ENCODE measurements around the gene RPS16. TPM values are rescaled to one million over a fixed set of nuclear protein-coding genes. Genes with fewer than 3 reads are reported as not detected.

The RPS16 gene
- total and polyA plus RNA-seq, 9 of the 15 experiments (the other 6 are each of a cell fraction or from before 2014, with no cell fraction given): 82.6 to 3,671 (median 2,204) TPM

DNA sequence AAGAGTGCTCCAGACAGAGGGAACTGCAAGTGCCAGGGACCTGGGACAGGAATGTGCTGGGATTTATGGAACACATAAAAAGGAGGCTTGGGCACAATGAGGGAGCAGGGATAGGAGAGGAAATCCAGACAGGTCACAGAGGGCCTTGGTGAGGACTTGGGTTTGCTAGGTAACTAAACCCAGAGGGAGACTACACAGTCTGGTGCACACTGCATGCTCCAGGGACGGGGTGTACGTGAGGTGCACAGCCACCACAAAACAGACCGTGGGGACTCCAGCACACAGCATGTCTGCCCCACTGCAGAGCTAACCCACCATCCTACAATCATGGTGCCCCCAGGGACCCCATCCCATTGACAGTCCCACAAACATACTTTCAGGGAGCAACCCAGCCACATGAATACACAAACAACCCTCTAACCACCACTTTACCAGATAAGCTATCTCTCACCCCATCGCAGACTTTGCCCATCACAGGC is 34.6 kb downstream of the RPS16 start:
- Histone ChIP-seq H3K36me3 (ENCODE audit: control insufficient read depth, insufficient read depth, low read length) (peaks cover 10% of the 10 kb centered on the region; the same call in 1 of the 3 replicates), H3K4me3 (no peak overlapping the region), H3K79me2 (ENCODE audit: control insufficient read depth, insufficient read depth, low read length) (peaks cover 6% of the 10 kb centered on the region; the same call in 2 of the 3 replicates), H4K20me1 (replicated peaks; ENCODE audit: control insufficient read depth, insufficient read depth, low read length) (no peaks in the 10 kb centered on the region), H3K27ac (ENCODE audit: extremely low read depth, low read depth, low read length) (peak overlapping the region; percentile 98; the same call in 2 of the 3 replicates), H3K9ac (ENCODE audit: insufficient read depth in 1 of 2, low read depth in 2 of 2, low read length in 2 of 2) (peak overlapping the region; percentile 90 to 96; a peak in 3 of 4 replicates), H3K4me1 (replicated peaks in 1 of 2; ENCODE audit: control insufficient read depth in 2 of 2, insufficient read depth in 2 of 2, low read length in 2 of 2) (peaks cover 57 to 75% of the 10 kb centered on the region in 2 experiments), H3K4me2 (ENCODE audit: insufficient read depth, low read length) (peak overlapping the region; percentile 80; the same call in 1 of the 2 replicates), H3K9me3 (replicated peaks; ENCODE audit: control insufficient read depth, insufficient read depth, low read depth, low read length) (no peaks in the 10 kb centered on the region), H3K27me3 (ENCODE audit: control insufficient read depth in 2 of 2, insufficient read depth in 2 of 2, low read length in 2 of 2) (no peaks in the 10 kb centered on the region), H3K9me1 (ENCODE audit: control insufficient read depth, insufficient read depth, low read length) (peaks cover 3% of the 10 kb centered on the region), H2AFZ (ENCODE audit: low read depth, low read length) (peak overlapping the region; percentile 86; the same call in 1 of the 2 replicates)
- DNase-seq (ENCODE audit: extremely low read depth in 1 of 4, low spot score in 3 of 4): peak in 1 of 4 experiments; percentile 28
- no peak for FAIRE-seq
- POLR2A ChIA-PET: interaction anchor here (0.8 to 2.3 kb wide), 5 partner anchors 10 to 993 kb away, joined by 3 to 23 read pairs (median 3); partner anchors contain the start of genes MED29, PAF1 and RPS16
- BruUV-seq (replicated peaks): no TSS peak
- ATAC-seq: no peak
- CTCF ChIA-PET (ENCODE audit: low intra/inter-chr PET ratio): interaction anchor here (2.5 kb wide), 1 partner anchor 11 kb away, joined by 10 read pairs; the partner anchor contains the start of gene PLEKHG2
- intact Hi-C loops (cut with micrococcal nuclease): no loop called here
- in situ Hi-C loops (cut with MboI): no loop called here
- 13% methylated on average over 4 of the region's 4 CpGs for WGBS (ENCODE audit: insufficient coverage, low coverage, missing lambda C conversion rate)
- peak; percentile 73; the same call in 1 of the 2 replicates for TF ChIP-seq MYNN (IDR thresholded peaks at IDR 0.05)
- TF ChIP-seq MYNN (CRISPR knock-in tag; IDR thresholded peaks at IDR 0.05): no peak
- no peak for TF ChIP-seq TRIM28 (IDR thresholded peaks at IDR 0.05)
- TF ChIP-seq JUND (IDR thresholded peaks at IDR 0.05; ENCODE audit: borderline replicate concordance, low read depth, low read length): no peak; the same call in 1 of the 2 replicates
- peak; percentile 81; the same call in 1 of the 3 replicates for TF ChIP-seq JUND (tag; IDR thresholded peaks at IDR 0.05; ENCODE audit: borderline replicate concordance, low read depth, low read length)
- no peak for TF ChIP-seq TAL1 (IDR thresholded peaks at IDR 0.05)
- no peak for TF ChIP-seq NR2C1 (IDR thresholded peaks at IDR 0.05)
- no peak for TF ChIP-seq NR2C1 (tag; IDR thresholded peaks at IDR 0.05)
- TF ChIP-seq GATA2 (CRISPR knock-in tag; IDR thresholded peaks at IDR 0.05): peak; percentile 59
- TF ChIP-seq HDAC2 (IDR thresholded peaks at IDR 0.05): 0 out of 2 replicates have a peak, but pooled peaks have one; percentile 47
- TF ChIP-seq, protein P1, sequence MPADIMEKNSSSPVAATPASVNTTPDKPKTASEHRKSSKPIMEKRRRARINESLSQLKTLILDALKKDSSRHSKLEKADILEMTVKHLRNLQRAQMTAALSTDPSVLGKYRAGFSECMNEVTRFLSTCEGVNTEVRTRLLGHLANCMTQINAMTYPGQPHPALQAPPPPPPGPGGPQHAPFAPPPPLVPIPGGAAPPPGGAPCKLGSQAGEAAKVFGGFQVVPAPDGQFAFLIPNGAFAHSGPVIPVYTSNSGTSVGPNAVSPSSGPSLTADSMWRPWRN (IDR thresholded peaks at IDR 0.05; ENCODE audit: low read depth): 0 out of 2 replicates have a peak, but pooled peaks have one; percentile 51
- 0 out of 2 replicates have a peak, but pooled peaks have one; percentile 18 for TF ChIP-seq MYC (IDR thresholded peaks at IDR 0.05; ENCODE audit: low read depth, low read length)
- no peak for TF ChIP-seq MYC (CRISPR knock-in tag; IDR thresholded peaks at IDR 0.05; ENCODE audit: borderline replicate concordance, low read depth)
- TF ChIP-seq, protein P2, sequence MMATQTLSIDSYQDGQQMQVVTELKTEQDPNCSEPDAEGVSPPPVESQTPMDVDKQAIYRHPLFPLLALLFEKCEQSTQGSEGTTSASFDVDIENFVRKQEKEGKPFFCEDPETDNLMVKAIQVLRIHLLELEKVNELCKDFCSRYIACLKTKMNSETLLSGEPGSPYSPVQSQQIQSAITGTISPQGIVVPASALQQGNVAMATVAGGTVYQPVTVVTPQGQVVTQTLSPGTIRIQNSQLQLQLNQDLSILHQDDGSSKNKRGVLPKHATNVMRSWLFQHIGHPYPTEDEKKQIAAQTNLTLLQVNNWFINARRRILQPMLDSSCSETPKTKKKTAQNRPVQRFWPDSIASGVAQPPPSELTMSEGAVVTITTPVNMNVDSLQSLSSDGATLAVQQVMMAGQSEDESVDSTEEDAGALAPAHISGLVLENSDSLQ (IDR thresholded peaks at IDR 0.05): peak; percentile 32; the same call in 1 of the 2 replicates
- TF ChIP-seq ELF2 (CRISPR knock-in tag; IDR thresholded peaks at IDR 0.05): no peak
- no peak for TF ChIP-seq ZNF57 (CRISPR knock-in tag; IDR thresholded peaks at IDR 0.05)
- TF ChIP-seq NRF1 (conservative IDR thresholded peaks at IDR 0.05 in 1 of 2, IDR thresholded peaks at IDR 0.05 in 1 of 2): no peak
- TF ChIP-seq, protein P3, sequence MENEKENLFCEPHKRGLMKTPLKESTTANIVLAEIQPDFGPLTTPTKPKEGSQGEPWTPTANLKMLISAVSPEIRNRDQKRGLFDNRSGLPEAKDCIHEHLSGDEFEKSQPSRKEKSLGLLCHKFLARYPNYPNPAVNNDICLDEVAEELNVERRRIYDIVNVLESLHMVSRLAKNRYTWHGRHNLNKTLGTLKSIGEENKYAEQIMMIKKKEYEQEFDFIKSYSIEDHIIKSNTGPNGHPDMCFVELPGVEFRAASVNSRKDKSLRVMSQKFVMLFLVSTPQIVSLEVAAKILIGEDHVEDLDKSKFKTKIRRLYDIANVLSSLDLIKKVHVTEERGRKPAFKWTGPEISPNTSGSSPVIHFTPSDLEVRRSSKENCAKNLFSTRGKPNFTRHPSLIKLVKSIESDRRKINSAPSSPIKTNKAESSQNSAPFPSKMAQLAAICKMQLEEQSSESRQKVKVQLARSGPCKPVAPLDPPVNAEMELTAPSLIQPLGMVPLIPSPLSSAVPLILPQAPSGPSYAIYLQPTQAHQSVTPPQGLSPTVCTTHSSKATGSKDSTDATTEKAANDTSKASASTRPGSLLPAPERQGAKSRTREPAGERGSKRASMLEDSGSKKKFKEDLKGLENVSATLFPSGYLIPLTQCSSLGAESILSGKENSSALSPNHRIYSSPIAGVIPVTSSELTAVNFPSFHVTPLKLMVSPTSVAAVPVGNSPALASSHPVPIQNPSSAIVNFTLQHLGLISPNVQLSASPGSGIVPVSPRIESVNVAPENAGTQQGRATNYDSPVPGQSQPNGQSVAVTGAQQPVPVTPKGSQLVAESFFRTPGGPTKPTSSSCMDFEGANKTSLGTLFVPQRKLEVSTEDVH (IDR thresholded peaks at IDR 0.05; ENCODE audit: low read depth, partially characterized antibody): no peak
- 0 out of 2 replicates have a peak, but pooled peaks have one; percentile 6 for TF ChIP-seq BHLHE40 (IDR thresholded peaks at IDR 0.05; ENCODE audit: low read length)
- no peak for TF ChIP-seq ESRRA (IDR thresholded peaks at IDR 0.05; ENCODE audit: borderline replicate concordance, low read depth)
- TF ChIP-seq TRIM24 (IDR thresholded peaks at IDR 0.05): 0 out of 4 replicates have a peak, but pooled peaks of 1 of the 2 experiments have one; percentile 17

All from K562 (cell line).